GM23338 (cell line): ENCODE data around the gene RORB. TPM values are rescaled to one million over a fixed set of nuclear protein-coding genes. Genes with fewer than 3 reads are reported as not detected.

Experiments
- ATAC-seq: fragments of 200-7000 bp; cut with Tn5 transposase; 3 replicates; pipeline ENCODE4 v1.9.1; 2020
- DNase-seq: peaks from one replicate; pipeline ENCODE4 v3.0.0-alpha.2; 2015; ENCODE audit warnings: low spot score
- H2AFZ ChIP-seq: fragments of 200-600 bp; sonication (generic); 2 replicates; pipeline ENCODE4 v1.8.0; 2016; ENCODE audit warnings: antibody characterized with exemption, mild to moderate bottlenecking, moderate library complexity
- H3F3A ChIP-seq: fragments of 200-600 bp; sonication (generic); replicated peaks from 2 replicates; pipeline ENCODE4 v1.8.0; 2017; ENCODE audit warnings: antibody characterized with exemption, mixed run types, low read depth
- H3K27ac ChIP-seq: fragments of 200-600 bp; sonication (generic); 2 replicates; pipeline ENCODE4 v1.6.1; 2016; ENCODE audit warnings: low read depth
- H3K27me3 ChIP-seq: fragments of 200-600 bp; sonication (generic); 2 replicates; pipeline ENCODE4 v1.8.0; 2016; ENCODE audit warnings: mild to moderate bottlenecking, mixed run types, moderate library complexity; ENCODE audit not compliant: insufficient read depth
- H3K36me3 ChIP-seq: fragments of 200-600 bp; sonication (generic); 2 replicates; pipeline ENCODE4 v1.8.0; 2016; ENCODE audit warnings: mild to moderate bottlenecking; ENCODE audit not compliant: insufficient read depth
- H3K4me1 ChIP-seq: fragments of 200-600 bp; sonication (generic); 2 replicates; pipeline ENCODE4 v1.8.0; 2016; ENCODE audit warnings: mild to moderate bottlenecking, moderate library complexity; ENCODE audit not compliant: insufficient read depth
- H3K4me2 ChIP-seq: fragments of 200-600 bp; sonication (generic); 2 replicates; pipeline ENCODE4 v1.7.1; 2017; ENCODE audit warnings: mixed run types
- H3K4me3 ChIP-seq: fragments of 200-600 bp; sonication (generic); 2 replicates; pipeline ENCODE4 v1.6.1; 2016; ENCODE audit warnings: mixed run types
- H3K79me2 ChIP-seq: fragments of 200-600 bp; sonication (generic); replicated peaks from 2 replicates; pipeline ENCODE4 v1.8.0; 2017; ENCODE audit warnings: mild to moderate bottlenecking; ENCODE audit not compliant: insufficient read depth
- H3K9me2 ChIP-seq: fragments of 200-600 bp; sonication (generic); 2 replicates; pipeline ENCODE4 v1.8.0; 2017; ENCODE audit not compliant: insufficient read depth
- H4K20me1 ChIP-seq: fragments of 200-600 bp; sonication (generic); replicated peaks from 2 replicates; pipeline ENCODE4 v1.8.0; 2017; ENCODE audit warnings: mild to moderate bottlenecking; ENCODE audit not compliant: insufficient read depth
- H3K27ac Mint-ChIP-seq: 2 replicates; pipeline ENCODE4 v1.8.0; 2020; ENCODE audit warnings: inconsistent platforms, mild to moderate bottlenecking, moderate library complexity, mixed read lengths
- H3K27me3 Mint-ChIP-seq: 3 replicates; pipeline ENCODE4 v1.8.0; 2022; ENCODE audit warnings: low read depth, mild to moderate bottlenecking, moderate library complexity, mixed read lengths, inconsistent platforms; ENCODE audit not compliant: insufficient read depth, poor library complexity
- H3K36me3 Mint-ChIP-seq: 3 replicates; pipeline ENCODE4 v1.8.0; 2021; ENCODE audit warnings: low read depth, mild to moderate bottlenecking, inconsistent platforms, moderate library complexity, mixed read lengths
- H3K4me1 Mint-ChIP-seq: 3 replicates; pipeline ENCODE4 v1.8.0; 2020; ENCODE audit warnings: mild to moderate bottlenecking, inconsistent platforms, mixed read lengths
- H3K4me3 Mint-ChIP-seq: 3 replicates; pipeline ENCODE4 v1.8.0; 2021; ENCODE audit warnings: moderate library complexity, mild to moderate bottlenecking, inconsistent platforms, mixed read lengths
- H3K9me3 Mint-ChIP-seq: 3 replicates; pipeline ENCODE4 v1.8.0; 2020; ENCODE audit warnings: moderate library complexity, mild to moderate bottlenecking, inconsistent platforms, mixed read lengths
- CREB1 ChIP-seq: fragments of 250-450 bp; sonication (Bioruptor Pico); IDR thresholded peaks from 2 replicates; pipeline ENCODE4 v1.5.0; 2020; ENCODE audit warnings: low read depth, mild to moderate bottlenecking, moderate library complexity
- CTCF ChIP-seq, 2 experiments: fragments of 200-600 bp in 1 of 2; sonication (generic) in 1 of 2; conservative IDR thresholded peaks; 2 replicates each; pipeline versions ENCODE4 v1.5.1 to v1.6.1; 2016 to 2017; ENCODE audit warnings: antibody characterized with exemption in 2 of 2, low read depth in 2 of 2, mild to moderate bottlenecking in 2 of 2, moderate library complexity in 1 of 2
- EZH2 ChIP-seq: fragments of 200-600 bp; sonication (generic); IDR thresholded peaks from one replicate; pipeline ENCODE4 v1.8.0; 2017; ENCODE audit warnings: antibody characterized with exemption, mild to moderate bottlenecking, low read depth; ENCODE audit not compliant: unreplicated experiment
- JUNB ChIP-seq: IDR thresholded peaks from one replicate; pipeline ENCODE4 v1.6.1; 2016; ENCODE audit warnings: antibody characterized with exemption; ENCODE audit not compliant: unreplicated experiment
- NANOG ChIP-seq: IDR thresholded peaks from 2 replicates; pipeline ENCODE4 v1.6.1; 2016; ENCODE audit warnings: antibody characterized with exemption, borderline replicate concordance
- POLR2AphosphoS5 ChIP-seq: IDR thresholded peaks from 2 replicates; pipeline ENCODE4 v1.6.1; 2016; ENCODE audit warnings: antibody characterized with exemption, low read depth
- REST ChIP-seq: IDR thresholded peaks from one replicate; pipeline ENCODE4 v1.6.1; 2018; ENCODE audit warnings: antibody characterized with exemption; ENCODE audit not compliant: unreplicated experiment
- ZNF114 ChIP-seq: fragments of 250-450 bp; sonication (Bioruptor Pico); IDR thresholded peaks from 2 replicates; pipeline ENCODE4 v1.5.0; 2020; ENCODE audit warnings: mild to moderate bottlenecking, moderate library complexity
- ZNF331 ChIP-seq: fragments of 250-450 bp; sonication (Bioruptor Pico); IDR thresholded peaks from 2 replicates; pipeline ENCODE4 v1.5.0; 2020; ENCODE audit warnings: low read depth, mild to moderate bottlenecking, moderate library complexity
- polyA plus RNA-seq: library from polyadenylated mRNA; unstranded; fragments of >200 nt; fragmentation: Nextera tagmentation; extraction: Ambion mirVana; gene quantifications from 2 replicates; pipeline ENCODE4 v1.2.1, GENCODE V29; 2016
- total RNA-seq: library from RNA; depleted of rRNA; stranded (reverse); fragments of >200 nt; shearing (Covaris generic); gene quantifications from 2 replicates; pipeline ENCODE4 v1.2.3, GENCODE V29; 2014
- TF ChIP-seq, protein P1 (sequence below): IDR thresholded peaks from 2 replicates; pipeline ENCODE4 v1.6.1; 2016; ENCODE audit warnings: antibody characterized with exemption

The RORB gene
- total and polyA plus RNA-seq, 2 experiments from 2014 or later, result 1.2 to 4.5 TPM

DNA sequence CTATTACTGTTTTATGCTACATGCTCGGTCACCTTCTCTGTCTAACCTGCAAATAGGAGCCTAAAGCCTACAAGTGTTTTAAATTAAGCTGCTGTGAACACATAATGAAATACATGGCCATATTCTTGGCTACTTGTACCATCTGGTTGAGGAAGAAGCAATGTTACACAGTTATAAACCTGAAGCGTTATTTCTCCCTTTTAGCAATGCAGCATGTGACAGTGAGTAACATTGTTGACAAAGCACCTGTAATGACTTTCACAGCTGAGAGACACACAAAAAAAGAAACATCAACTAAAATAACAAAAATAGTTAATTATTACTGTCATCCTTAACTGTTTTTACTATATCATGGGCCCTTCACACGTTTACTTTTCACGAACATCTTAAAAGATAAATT, 146.9 kb downstream of the RORB start (continued):
- TF ChIP-seq REST, result no peak
- TF ChIP-seq CTCF (conservative IDR thresholded peaks at IDR 0.05; ENCODE audit: low read depth in 2 of 2), result no peak
- TF ChIP-seq, protein P1, sequence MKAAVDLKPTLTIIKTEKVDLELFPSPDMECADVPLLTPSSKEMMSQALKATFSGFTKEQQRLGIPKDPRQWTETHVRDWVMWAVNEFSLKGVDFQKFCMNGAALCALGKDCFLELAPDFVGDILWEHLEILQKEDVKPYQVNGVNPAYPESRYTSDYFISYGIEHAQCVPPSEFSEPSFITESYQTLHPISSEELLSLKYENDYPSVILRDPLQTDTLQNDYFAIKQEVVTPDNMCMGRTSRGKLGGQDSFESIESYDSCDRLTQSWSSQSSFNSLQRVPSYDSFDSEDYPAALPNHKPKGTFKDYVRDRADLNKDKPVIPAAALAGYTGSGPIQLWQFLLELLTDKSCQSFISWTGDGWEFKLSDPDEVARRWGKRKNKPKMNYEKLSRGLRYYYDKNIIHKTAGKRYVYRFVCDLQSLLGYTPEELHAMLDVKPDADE, result no peak
- no peak for TF ChIP-seq EZH2
- TF ChIP-seq ZNF114 (CRISPR knock-in tag), result no peak

DNA sequence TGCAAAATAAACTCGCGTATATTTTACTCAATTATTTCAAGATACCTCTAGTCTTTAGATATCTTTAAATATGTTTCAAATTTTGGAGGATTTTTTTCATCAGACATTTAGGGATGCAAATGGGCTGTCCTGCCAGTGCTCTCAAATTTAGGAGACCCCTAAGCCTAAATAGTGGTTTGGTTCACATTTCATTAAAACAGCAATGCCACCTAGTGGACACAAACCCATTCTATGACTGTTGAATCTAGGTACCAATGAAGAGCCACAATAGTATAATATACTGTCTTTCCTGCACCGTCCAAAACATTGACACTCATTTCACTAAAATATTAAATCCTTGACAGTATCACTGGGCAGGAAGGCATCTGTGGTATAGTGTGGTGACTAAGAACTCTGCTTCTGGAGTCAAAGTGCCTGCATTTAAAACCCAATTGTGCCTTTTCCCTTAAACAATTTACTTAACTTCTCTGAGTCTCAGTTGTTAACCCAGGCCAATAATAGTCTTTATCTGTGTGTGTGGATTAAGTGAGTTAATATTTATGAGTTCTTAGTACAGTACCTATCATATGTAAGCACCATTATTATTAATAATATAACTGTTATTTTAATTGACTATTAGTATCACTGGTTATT, 148.0 kb downstream of the RORB start:
- Mint-ChIP-seq H3K27me3 (no peaks in the 10 kb centered on the region), H3K36me3 (no peaks in the 10 kb centered on the region), H3K27ac (no peak overlapping the region), H3K9me3 (no peaks in the 10 kb centered on the region), H3K4me3 (no peak overlapping the region), H3K4me1 (peaks cover 9% of the 10 kb centered on the region; the same call in 2 of the 3 replicates)
- no peak overlapping the region for H3K4me2 ChIP-seq
- H3K79me2 ChIP-seq, result no peaks in the 10 kb centered on the region
- ATAC-seq (peak; percentile 83), DNase-seq (peak; percentile 75)
- H3K27ac ChIP-seq, result no peak overlapping the region
- TF ChIP-seq, protein P1, result no peak
- TF ChIP-seq ZNF114 (CRISPR knock-in tag) (no peak), POLR2AphosphoS5 (no peak), CREB1 (CRISPR knock-in tag) (no peak), CTCF (conservative IDR thresholded peaks at IDR 0.05; ENCODE audit: low read depth in 2 of 2) (peak; percentile 79 to 87), EZH2 (no peak), JUNB (no peak), ZNF331 (CRISPR knock-in tag) (no peak), NANOG (no peak)
- H3K36me3 ChIP-seq, result no peaks in the 10 kb centered on the region
- H3K4me1 ChIP-seq, result peaks cover 7% of the 10 kb centered on the region; the same call in 1 of the 2 replicates
- H3K27me3 ChIP-seq, result no peaks in the 10 kb centered on the region
- H3K4me3 ChIP-seq, result no peak overlapping the region
- no peak overlapping the region for H2AFZ ChIP-seq
- H4K20me1 ChIP-seq, result no peaks in the 10 kb centered on the region
- no peaks in the 10 kb centered on the region for H3K9me2 ChIP-seq
- H3F3A ChIP-seq, result no peaks in the 10 kb centered on the region
